Left lung (tissue), 10 donors: ENCODE measurements around the gene GPAT3. TPM values are rescaled to one million over a fixed set of nuclear protein-coding genes. Genes with fewer than 3 reads are reported as not detected.
"Not testable (repeated sequence)": the region's sequence is repeated elsewhere in the genome, so short reads cannot be mapped to it uniquely, and the experiment has no call there.

Experiments
- ATAC-seq: fragments of 200-7000 bp; cut with Tn5 transposase; one replicate; pipeline ENCODE4 v1.9.1; 2020; ENCODE audit warnings: moderate library complexity
- DNase-seq, 4 donors: peaks; one replicate each; pipeline ENCODE4 v3.0.0-alpha.2; 2013 to 2020
- H3K27ac ChIP-seq, 2 donors: fragments of 200-600 bp; sonication (generic) in 1 of 2; one replicate each; pipeline versions ENCODE4 v1.5.0 to v1.8.0; 2020 to 2021
- H3K27me3 ChIP-seq, 2 donors: fragments of 200-600 bp; sonication (generic) in 1 of 2; one replicate each; pipeline versions ENCODE4 v1.5.0 to v1.8.0; 2020 to 2021
- H3K36me3 ChIP-seq, 2 donors: fragments of 200-600 bp; sonication (generic) in 1 of 2; one replicate each; pipeline versions ENCODE4 v1.5.0 to v1.8.0; 2020 to 2021
- H3K4me1 ChIP-seq, 2 donors: fragments of 200-600 bp; one replicate each; pipeline ENCODE4 v1.8.0; 2021
- H3K4me3 ChIP-seq, 2 donors: fragments of 200-600 bp; sonication (generic) in 1 of 2; one replicate each; pipeline versions ENCODE4 v1.5.0 to v1.8.0; 2020 to 2021; ENCODE audit warnings: mild to moderate bottlenecking in 1 of 2
- H3K9me3 ChIP-seq, 2 donors: fragments of 200-600 bp; sonication (generic) in 1 of 2; one replicate each; pipeline versions ENCODE4 v1.5.0 to v1.8.0; 2020 to 2021
- CTCF ChIP-seq, 2 donors: fragments of 200-600 bp; sonication (generic) in 1 of 2; IDR thresholded peaks; one replicate each; pipeline versions ENCODE4 v1.5.0 to v1.8.0; 2021; ENCODE audit warnings: antibody characterized with exemption in 2 of 2
- intact Hi-C, 2 donors: fragments of 100-400 bp; cut with DNase I; formaldehyde crosslinking; loops; one replicate each; pipeline versions ENCODE4 v1.11.2 to v1.14.2; 2022
- polyA plus RNA-seq, 6 donors: library from polyadenylated mRNA; unstranded; fragments of 120-200 nt; gene quantifications; one replicate each; pipeline ENCODE4 v1.2.1, GENCODE V29; 2013; ENCODE audit not compliant: insufficient read length in 6 of 6
- total RNA-seq, 2 donors: library from RNA; stranded (reverse); fragmentation: NEBNext Ultra II Directional; extraction: Animal tissue kit (Norgen Biotek cat#: 25700); gene quantifications; one replicate each; pipeline ENCODE4 v1.2.1, GENCODE V29; 2021
- donor health status: DM: no; HTN: yes; CAD: no.
- donor health status: DM: no; HTN: no; CAD: no.

Gene GPAT3
- total and polyA plus RNA-seq, 8 donors = 5.7 to 16.7 (median 14.2) TPM

- H3K27me3 ChIP-seq, H3K4me3 ChIP-seq, H3K27ac ChIP-seq, H3K4me1 ChIP-seq, H3K9me3 ChIP-seq, H3K36me3 ChIP-seq: not testable (repeated sequence)
- DNase-seq = peak in 1 of 4 donors; percentile 56
- peak; percentile 80 for ATAC-seq
- intact Hi-C loops = loop anchor here in 1 of 2 donors (5.0 kb wide), 1 partner anchor 133 kb away; no protein-coding TSS in a partner anchor
- peak; percentile 64 to 85 for TF ChIP-seq CTCF (IDR thresholded peaks at IDR 0.05)
Observed at GRCh38 chr4:83509156-83509585, 26.7 kb upstream of the GPAT3 start.

DNA sequence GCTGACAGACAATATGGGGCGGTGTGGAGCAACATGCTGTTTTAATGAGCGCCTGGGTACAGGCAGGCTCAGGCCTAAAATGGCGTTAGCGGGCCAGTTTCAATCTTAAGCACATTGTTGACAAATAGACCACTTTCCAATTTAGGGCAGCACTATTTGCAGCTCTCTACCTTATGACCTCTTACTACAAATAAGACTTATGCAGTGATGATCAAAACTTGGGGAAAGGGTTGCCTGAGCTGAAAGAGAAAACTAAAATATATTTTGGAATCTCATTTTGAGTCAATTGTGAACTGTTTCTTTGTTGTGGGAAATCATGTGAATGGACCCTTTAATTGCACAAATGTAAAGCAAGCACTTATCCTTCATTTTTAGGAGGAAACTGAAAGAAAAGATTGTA is 25.5 kb upstream of the GPAT3 start:
- Histone ChIP-seq H3K9me3 (no peaks in the 10 kb centered on the region), H3K4me1 (no peaks in the 10 kb centered on the region), H3K4me3 (no peak overlapping the region), H3K27me3 (no peaks in the 10 kb centered on the region), H3K27ac (no peak overlapping the region), H3K36me3 (no peaks in the 10 kb centered on the region)
- DNase-seq (no peak), ATAC-seq (no peak)
- no peak for TF ChIP-seq CTCF (IDR thresholded peaks at IDR 0.05)
- intact Hi-C loops = no loop called here

DNA sequence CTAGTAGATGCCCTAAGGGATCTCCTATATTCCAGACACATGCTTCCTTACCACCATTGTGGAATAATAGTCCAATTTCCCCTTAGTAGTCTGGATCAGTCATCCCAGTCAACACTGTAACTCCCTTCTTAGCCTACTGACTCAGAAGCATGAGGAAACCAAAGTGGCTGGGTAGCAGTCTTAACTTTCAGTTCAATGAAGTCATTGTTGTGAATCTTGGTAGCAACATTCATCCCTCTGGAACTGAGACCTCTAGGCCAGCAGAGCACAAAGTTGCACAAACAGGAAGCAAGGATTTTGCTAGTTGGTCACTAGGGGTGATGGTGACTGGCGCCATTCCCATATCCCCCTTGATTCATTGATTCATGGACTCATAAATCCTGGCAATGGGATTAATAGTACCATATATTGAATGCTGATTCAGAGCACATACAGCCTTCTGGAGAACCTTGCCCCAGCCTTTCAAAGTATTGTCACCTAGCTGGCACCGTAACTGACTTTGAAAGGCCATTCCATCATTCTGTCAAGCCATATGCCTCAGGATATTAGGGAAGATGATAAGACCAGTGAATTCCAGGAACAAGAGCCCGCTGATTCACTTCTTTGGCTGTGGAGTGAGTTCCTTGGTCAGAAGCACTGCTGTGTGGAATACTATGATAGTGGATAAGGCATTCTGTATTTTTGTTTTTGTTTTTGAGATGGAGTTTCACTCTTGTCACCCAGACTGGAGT is 19.7 kb upstream of the GPAT3 start:
- DNase-seq (no peak), ATAC-seq (peak; percentile 26)
- no peak overlapping the region for H3K27ac ChIP-seq
- H3K27me3 ChIP-seq = no peaks in the 10 kb centered on the region
- no peaks in the 10 kb centered on the region for H3K9me3 ChIP-seq
- no peak for TF ChIP-seq CTCF (IDR thresholded peaks at IDR 0.05)
- H3K4me3 ChIP-seq = no peak overlapping the region
- no peaks in the 10 kb centered on the region for H3K4me1 ChIP-seq
- intact Hi-C loops = no loop called here
- no peaks in the 10 kb centered on the region for H3K36me3 ChIP-seq

- TF ChIP-seq CTCF (IDR thresholded peaks at IDR 0.05) = no peak
- peaks cover 0 to 2% of the 10 kb centered on the region in 2 donors for H3K9me3 ChIP-seq
- no peaks in the 10 kb centered on the region for H3K4me1 ChIP-seq
- no peaks in the 10 kb centered on the region for H3K36me3 ChIP-seq
- no peak overlapping the region for H3K4me3 ChIP-seq
- intact Hi-C loops = no loop called here
- no peak overlapping the region for H3K27ac ChIP-seq
- no peaks in the 10 kb centered on the region for H3K27me3 ChIP-seq
- ATAC-seq (no peak), DNase-seq (no peak)
Observed at GRCh38 chr4:83522239-83522638, 13.7 kb upstream of the GPAT3 start.

DNA sequence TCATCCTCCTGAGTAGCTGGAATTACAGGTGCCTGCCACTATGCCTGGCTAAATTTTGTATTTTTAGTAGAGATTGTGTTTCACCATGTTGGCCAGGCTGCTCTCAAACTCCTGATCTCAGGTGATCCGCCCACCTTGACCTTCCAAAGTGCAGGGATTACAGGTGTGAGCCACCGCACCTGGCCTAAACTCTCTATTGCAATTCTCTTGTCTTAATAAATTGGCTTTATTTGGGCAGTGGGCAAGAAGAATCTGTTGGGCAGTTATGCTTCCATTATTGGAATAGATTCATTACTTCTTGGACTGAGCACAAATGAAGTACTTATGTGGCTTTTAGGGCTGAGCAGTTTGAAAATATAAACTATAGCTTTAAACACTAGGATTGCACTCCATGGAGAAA is 8.2 kb upstream of the GPAT3 start:
- Histone ChIP-seq H3K4me3 (no peak overlapping the region), H3K36me3 (no peaks in the 10 kb centered on the region), H3K27ac (no peak overlapping the region), H3K9me3 (peaks cover 0 to 7% of the 10 kb centered on the region in 2 donors), H3K4me1 (no peaks in the 10 kb centered on the region), H3K27me3 (no peaks in the 10 kb centered on the region)
- ATAC-seq = no peak
- DNase-seq = no peak
- no peak for TF ChIP-seq CTCF (IDR thresholded peaks at IDR 0.05)
- intact Hi-C loops = no loop called here
